Suprapubic skin (tissue), 4 donors: ENCODE data around the gene SP2. TPM values are rescaled to one million over a fixed set of nuclear protein-coding genes. Genes with fewer than 3 reads are reported as not detected.
"Not testable (repeated sequence)": the region's sequence is repeated elsewhere in the genome, so short reads cannot be mapped to it uniquely, and the experiment has no call there.

Experiments used
- DNase-seq, 2 donors: peaks; one replicate each; pipeline ENCODE4 v3.0.0-alpha.2; 2019; ENCODE audit warnings: low spot score in 2 of 2
- H3K27ac ChIP-seq: fragments of 200-600 bp; sonication (generic); one replicate; pipeline ENCODE4 v1.5.1; 2019
- H3K27me3 ChIP-seq: fragments of 200-600 bp; sonication (generic); one replicate; pipeline ENCODE4 v1.5.1; 2019
- H3K36me3 ChIP-seq: fragments of 200-600 bp; sonication (generic); one replicate; pipeline ENCODE4 v1.5.1; 2019
- H3K4me1 ChIP-seq: fragments of 200-600 bp; sonication (generic); one replicate; pipeline ENCODE4 v1.5.1; 2019
- H3K4me3 ChIP-seq: fragments of 200-600 bp; sonication (generic); one replicate; pipeline ENCODE4 v1.5.1; 2019; ENCODE audit warnings: mild to moderate bottlenecking
- H3K9me3 ChIP-seq: fragments of 200-600 bp; sonication (generic); one replicate; pipeline ENCODE4 v1.5.1; 2019
- EP300 ChIP-seq: sonication (generic); formaldehyde crosslinking; IDR thresholded peaks from one replicate; pipeline ENCODE4 v1.6.1; 2017; ENCODE audit warnings: antibody characterized with exemption
- POLR2A ChIP-seq, 2 donors: fragments of 450-650 bp; IDR thresholded peaks; one replicate each; pipeline ENCODE4 v1.6.1; 2017; ENCODE audit warnings: antibody characterized with exemption in 2 of 2, mild to moderate bottlenecking in 2 of 2, moderate library complexity in 2 of 2
- POLR2AphosphoS5 ChIP-seq, 3 donors: sonication (generic); formaldehyde crosslinking; IDR thresholded peaks; one replicate each; pipeline ENCODE4 v1.6.1; 2017; ENCODE audit warnings: antibody characterized with exemption in 3 of 3
- whole genome bisulfite sequencing: methylation state at CpG from one replicate; pipeline ENCODE4 v1.1.5; 2018; 5-methylcytosine and 5-hydroxymethylcytosine counted together
- total RNA-seq, 4 donors: library from RNA; depleted of rRNA; stranded (reverse); fragments of >200 nt; gene quantifications; one replicate each; pipeline ENCODE4 v1.1.0, GENCODE V29; 2016
- TF ChIP-seq, protein P1 (sequence below), 2 donors: fragments of 200-600 bp in 1 of 2; fragments of 450-650 bp in 1 of 2; sonication (generic) in 1 of 2; IDR thresholded peaks; one replicate each; pipeline ENCODE4 v1.5.1; 2016 to 2019; ENCODE audit warnings: antibody characterized with exemption in 2 of 2, mild to moderate bottlenecking in 1 of 2, moderate library complexity in 1 of 2

The SP2 gene
- total RNA-seq, 4 donors from 2014 or later, result 6.9 to 12.7 (median 9.8) TPM

GRCh38 chr17:47918991-47919390 is 23.0 kb downstream of the SP2 start:
- H3K27me3 ChIP-seq, result no peaks in the 10 kb centered on the region
- TF ChIP-seq EP300 (no peak), POLR2A (IDR thresholded peaks at IDR 0.05) (no peak), POLR2AphosphoS5 (IDR thresholded peaks at IDR 0.05) (no peak)
- TF ChIP-seq, protein P1, sequence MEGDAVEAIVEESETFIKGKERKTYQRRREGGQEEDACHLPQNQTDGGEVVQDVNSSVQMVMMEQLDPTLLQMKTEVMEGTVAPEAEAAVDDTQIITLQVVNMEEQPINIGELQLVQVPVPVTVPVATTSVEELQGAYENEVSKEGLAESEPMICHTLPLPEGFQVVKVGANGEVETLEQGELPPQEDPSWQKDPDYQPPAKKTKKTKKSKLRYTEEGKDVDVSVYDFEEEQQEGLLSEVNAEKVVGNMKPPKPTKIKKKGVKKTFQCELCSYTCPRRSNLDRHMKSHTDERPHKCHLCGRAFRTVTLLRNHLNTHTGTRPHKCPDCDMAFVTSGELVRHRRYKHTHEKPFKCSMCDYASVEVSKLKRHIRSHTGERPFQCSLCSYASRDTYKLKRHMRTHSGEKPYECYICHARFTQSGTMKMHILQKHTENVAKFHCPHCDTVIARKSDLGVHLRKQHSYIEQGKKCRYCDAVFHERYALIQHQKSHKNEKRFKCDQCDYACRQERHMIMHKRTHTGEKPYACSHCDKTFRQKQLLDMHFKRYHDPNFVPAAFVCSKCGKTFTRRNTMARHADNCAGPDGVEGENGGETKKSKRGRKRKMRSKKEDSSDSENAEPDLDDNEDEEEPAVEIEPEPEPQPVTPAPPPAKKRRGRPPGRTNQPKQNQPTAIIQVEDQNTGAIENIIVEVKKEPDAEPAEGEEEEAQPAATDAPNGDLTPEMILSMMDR (IDR thresholded peaks at IDR 0.05), result no peak
- DNase-seq, result no peak
- H3K9me3 ChIP-seq, result no peaks in the 10 kb centered on the region
- H3K4me3 ChIP-seq, result no peak overlapping the region
- H3K27ac ChIP-seq, result no peak overlapping the region
- H3K36me3 ChIP-seq, result peaks cover 47% of the 10 kb centered on the region
- no peaks in the 10 kb centered on the region for H3K4me1 ChIP-seq
- 97% methylated on average over 2 of the region's 2 CpGs for WGBS

DNA sequence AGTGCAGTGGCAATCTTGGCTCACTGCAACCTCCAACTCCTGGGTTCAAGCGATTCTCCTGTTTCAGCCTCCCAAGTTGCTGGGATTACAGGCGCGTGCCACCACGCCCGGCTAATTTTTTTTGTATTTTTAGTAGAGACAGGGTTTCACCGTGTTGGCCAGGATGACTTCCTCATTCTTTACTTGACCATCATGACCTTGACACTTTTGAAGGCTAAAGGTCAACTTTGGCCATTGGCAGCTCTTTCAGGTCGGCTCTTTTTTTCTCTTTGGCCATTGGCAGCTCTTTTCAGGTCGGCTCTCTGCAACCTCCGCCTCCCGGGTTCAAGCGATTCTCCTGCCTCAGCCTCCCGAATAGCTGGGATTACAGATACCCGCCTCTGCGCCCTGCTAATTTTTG is 23.9 kb downstream of the SP2 start:
- H3K27me3 ChIP-seq, H3K9me3 ChIP-seq, H3K27ac ChIP-seq, H3K4me1 ChIP-seq, DNase-seq, H3K4me3 ChIP-seq: not testable (repeated sequence)
- peaks cover 55% of the 10 kb centered on the region for H3K36me3 ChIP-seq
- WGBS, result 96% methylated on average over 14 of the region's 14 CpGs

GRCh38 chr17:47924785-47925677 is 29.0 kb downstream of the SP2 start:
- no peak overlapping the region for H3K27ac ChIP-seq
- TF ChIP-seq, protein P1 (IDR thresholded peaks at IDR 0.05), result no peak
- no peak for TF ChIP-seq EP300
- TF ChIP-seq POLR2AphosphoS5 (IDR thresholded peaks at IDR 0.05), result no peak
- no peak for TF ChIP-seq POLR2A (IDR thresholded peaks at IDR 0.05)
- H3K4me1 ChIP-seq, result peaks cover 10% of the 10 kb centered on the region
- no peaks in the 10 kb centered on the region for H3K27me3 ChIP-seq
- H3K9me3 ChIP-seq, result no peaks in the 10 kb centered on the region
- no peak for DNase-seq
- H3K36me3 ChIP-seq, result peaks cover 66% of the 10 kb centered on the region
- 85% methylated on average over 23 of the region's 23 CpGs for whole genome bisulfite sequencing
- no peak overlapping the region for H3K4me3 ChIP-seq

- Histone ChIP-seq H3K4me1 (peaks cover 11% of the 10 kb centered on the region), H3K9me3 (no peaks in the 10 kb centered on the region), H3K27me3 (no peaks in the 10 kb centered on the region), H3K27ac (no peak overlapping the region), H3K36me3 (peaks cover 70% of the 10 kb centered on the region), H3K4me3 (no peak overlapping the region)
- DNase-seq, result no peak
- WGBS, result 89% methylated on average over 3 of the region's 3 CpGs
- TF ChIP-seq EP300, result no peak
- no peak for TF ChIP-seq POLR2AphosphoS5 (IDR thresholded peaks at IDR 0.05)
- TF ChIP-seq POLR2A (IDR thresholded peaks at IDR 0.05), result no peak
- TF ChIP-seq, protein P1 (IDR thresholded peaks at IDR 0.05), result no peak
Measured at GRCh38 chr17:47925678-47925988, 29.6 kb downstream of the SP2 start.

DNA sequence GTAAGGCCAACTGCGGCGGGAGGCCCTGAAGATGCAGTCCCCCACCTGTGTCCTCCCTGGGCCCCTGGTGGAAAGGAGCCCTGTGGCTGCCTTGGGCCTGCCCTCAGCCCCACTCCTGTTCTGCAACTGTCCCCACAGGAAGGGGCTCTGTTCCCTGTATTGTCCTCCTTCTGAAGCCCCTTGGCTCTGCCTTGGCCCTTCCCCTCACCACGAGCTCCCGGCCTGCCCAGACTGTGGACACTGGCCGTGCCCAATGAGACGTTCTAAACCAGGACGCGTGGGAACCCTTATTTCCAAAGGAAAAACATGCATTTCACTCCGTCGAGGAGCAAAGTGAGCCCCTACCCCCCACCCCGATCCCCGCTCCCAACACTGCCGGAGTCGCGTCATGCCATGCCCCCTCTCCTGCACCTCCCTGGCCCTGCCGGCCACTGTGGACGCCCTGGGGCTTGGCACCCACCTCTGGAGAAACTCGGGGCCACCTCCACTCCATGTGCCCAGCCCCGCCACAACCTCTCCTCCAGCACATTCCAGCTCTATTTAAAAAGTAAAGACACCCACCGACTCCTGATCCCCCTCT is 31.9 kb downstream of the SP2 start:
- Histone ChIP-seq H3K36me3 (peaks cover 67% of the 10 kb centered on the region), H3K4me1 (peaks cover 11% of the 10 kb centered on the region), H3K9me3 (no peaks in the 10 kb centered on the region), H3K27ac (no peak overlapping the region), H3K27me3 (no peaks in the 10 kb centered on the region), H3K4me3 (no peak overlapping the region)
- no peak for DNase-seq
- no peak for TF ChIP-seq POLR2AphosphoS5 (IDR thresholded peaks at IDR 0.05)
- TF ChIP-seq, protein P1 (IDR thresholded peaks at IDR 0.05), result no peak
- TF ChIP-seq POLR2A (IDR thresholded peaks at IDR 0.05), result no peak
- no peak for TF ChIP-seq EP300
- WGBS, result 93% methylated on average over 16 of the region's 20 CpGs
